Medulla oblongata (tissue), 1 donor: ENCODE data around the gene C3orf49.
A peak's percentile ranks its signal among the peaks of the same experiment; 100 is the strongest.

Source experiments
- DNase-seq: peaks from one replicate; pipeline ENCODE4 v3.0.0-alpha.2; 2015; ENCODE audit errors: extremely low spot score

Gene C3orf49

DNA sequence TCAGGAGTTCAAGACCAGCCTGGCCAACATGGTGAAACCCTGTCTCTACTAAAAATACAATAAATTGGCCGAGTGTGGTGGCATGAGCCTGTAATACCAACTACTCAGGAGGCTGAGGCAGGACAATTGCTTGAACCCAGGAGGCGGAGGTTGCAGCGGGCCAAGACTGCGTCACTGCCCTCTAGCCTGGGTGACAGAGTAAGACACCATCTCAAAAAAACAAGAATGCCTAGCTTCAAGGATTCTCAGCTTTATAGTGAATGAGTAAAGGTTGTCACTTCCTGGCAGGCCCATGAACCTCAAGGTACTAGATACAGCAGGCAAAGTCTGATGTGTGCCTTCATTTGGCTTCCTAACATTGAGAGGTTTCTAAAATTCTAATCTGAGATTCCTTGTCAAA, 30.1 kb downstream of the C3orf49 start:
- no peak for DNase-seq

DNA sequence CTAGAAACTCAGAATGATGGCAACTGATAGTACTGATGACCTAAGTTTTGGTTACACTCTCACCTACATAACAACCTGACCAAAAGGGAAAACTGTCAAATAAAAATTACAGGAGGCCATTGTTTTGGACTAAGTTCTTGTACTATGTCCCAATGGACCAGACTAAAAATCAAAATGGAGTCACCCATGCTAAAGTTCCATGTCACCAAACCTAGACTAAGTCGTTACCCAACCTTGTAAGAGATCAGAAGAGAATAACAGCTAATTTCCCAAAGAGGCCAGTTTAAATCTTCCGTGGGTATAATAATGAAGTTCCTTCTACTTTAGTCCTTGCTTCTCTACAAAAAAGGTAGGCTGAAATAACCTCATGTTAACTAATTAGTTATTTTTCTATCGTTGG, 32.2 kb downstream of the C3orf49 start:
- DNase-seq: no peak

DNA sequence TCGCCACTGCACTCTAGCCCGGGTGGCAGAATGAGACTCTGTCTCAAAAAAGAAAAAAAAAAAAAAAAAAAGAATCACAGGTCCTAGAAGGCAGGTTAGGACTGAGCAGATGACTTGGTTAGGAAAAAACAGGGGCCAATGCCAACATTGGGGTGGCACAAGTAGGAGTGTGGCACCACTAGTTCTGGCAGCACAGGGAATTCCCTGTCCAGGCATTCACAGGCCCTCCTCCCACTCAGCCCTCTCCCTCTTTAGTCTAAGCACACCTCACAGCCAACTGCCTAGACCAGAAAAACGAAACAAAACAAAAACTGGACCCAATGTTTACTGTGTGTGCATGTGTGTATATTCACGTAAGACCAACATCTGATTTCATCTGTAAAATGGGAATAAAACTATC, 34.0 kb downstream of the C3orf49 start:
- DNase-seq: no peak

DNA sequence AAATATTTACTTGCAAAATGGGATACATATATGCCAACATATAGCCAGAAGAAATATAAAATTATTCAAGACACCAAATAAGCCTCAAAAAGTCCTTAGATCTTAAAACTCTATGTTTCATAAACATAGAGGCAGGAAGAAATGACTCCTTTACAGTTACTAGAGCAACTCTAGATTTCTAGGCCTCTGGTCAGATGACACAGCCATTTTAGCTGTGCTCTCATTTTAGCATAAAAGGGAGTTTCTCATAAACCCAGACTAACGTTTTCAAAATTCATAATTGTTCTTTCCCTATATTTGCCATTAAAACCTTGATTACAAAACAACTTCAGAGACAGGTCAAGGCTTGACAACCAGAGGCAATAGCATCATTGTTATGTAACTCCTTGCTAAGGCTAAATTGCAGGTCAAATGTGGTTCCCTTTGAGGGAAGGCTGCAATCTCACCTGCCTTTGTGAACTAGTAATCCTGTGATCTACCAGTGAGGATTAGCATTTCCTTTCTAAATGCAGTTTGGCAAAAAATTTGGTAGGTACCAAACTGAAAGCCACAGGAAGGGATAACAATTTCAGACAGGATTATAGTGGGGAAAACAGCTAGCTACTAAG, 36.3 kb downstream of the C3orf49 start:
- no peak for DNase-seq

DNA sequence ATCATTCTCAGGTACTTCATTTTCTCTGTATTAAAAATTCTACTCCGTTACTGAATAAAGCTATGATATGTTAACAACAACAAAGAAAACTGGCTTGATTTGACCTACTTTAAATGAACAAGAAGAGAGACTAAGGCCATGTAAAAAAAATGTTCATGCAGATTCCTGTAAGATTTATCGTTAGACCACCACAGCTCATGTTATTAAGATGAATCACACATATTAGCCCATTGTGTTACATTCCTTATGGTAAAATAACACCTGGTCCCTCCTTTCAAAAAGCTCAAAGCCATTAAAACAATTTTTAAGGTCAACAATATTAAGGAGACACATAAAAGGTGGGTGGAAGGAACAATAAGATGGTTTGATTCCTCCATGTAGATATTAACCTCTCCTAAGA, 38.2 kb downstream of the C3orf49 start:
- DNase-seq: no peak

DNA sequence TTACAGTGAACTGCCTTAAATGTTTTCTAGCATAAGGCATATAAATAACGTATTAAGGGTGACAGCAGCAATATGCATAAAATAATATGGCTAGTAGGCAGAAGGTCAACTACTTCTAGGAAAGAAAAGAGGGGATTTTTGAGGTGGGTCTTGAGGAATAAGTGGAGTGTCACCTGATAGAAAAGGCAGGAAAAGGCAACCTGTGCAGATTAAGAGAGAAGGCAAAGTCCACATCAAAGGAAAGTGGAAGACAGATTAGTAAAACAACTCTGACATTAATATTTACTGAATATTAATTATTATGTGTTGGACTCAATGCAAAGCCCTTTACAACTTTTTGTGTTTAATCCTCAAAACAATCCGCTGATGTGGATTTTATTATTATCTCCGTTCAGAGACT, 41.7 kb downstream of the C3orf49 start:
- no peak for DNase-seq

DNA sequence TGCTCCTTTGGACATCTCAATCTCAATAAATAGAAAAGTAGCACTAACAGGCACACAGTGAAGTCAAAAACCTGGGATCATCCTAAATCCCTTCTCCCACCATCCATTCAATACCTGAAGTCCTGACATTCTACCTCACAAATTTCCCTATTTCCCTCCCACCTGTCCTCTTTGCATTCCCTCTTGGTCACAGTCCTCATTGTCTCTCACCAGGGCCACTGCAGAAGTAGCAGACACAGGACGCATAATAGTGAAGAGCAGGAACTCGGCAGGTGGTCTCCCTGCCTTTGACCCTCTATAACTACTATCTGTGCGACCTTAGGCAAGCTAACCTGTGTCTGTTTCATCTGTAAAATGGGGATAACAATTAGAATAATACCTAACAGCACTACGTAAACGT, 42.2 kb downstream of the C3orf49 start:
- DNase-seq: no peak

DNA sequence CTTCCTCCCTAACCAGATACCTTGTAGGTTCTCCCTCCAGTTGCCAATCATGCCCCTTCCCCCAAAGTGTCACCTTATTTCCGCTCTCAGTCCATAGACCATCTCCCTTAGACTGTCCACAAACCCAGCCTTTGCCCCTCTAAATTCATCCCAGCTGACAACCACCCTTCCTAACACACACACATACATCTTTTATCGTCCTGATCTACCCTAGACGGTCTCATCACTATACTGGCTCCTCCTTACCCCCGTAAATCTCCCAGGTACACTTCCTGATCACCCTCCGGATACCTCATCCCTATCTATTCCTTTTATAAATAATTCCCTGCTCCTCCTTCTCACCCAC, 43.7 kb downstream of the C3orf49 start:
- DNase-seq: no peak

DNA sequence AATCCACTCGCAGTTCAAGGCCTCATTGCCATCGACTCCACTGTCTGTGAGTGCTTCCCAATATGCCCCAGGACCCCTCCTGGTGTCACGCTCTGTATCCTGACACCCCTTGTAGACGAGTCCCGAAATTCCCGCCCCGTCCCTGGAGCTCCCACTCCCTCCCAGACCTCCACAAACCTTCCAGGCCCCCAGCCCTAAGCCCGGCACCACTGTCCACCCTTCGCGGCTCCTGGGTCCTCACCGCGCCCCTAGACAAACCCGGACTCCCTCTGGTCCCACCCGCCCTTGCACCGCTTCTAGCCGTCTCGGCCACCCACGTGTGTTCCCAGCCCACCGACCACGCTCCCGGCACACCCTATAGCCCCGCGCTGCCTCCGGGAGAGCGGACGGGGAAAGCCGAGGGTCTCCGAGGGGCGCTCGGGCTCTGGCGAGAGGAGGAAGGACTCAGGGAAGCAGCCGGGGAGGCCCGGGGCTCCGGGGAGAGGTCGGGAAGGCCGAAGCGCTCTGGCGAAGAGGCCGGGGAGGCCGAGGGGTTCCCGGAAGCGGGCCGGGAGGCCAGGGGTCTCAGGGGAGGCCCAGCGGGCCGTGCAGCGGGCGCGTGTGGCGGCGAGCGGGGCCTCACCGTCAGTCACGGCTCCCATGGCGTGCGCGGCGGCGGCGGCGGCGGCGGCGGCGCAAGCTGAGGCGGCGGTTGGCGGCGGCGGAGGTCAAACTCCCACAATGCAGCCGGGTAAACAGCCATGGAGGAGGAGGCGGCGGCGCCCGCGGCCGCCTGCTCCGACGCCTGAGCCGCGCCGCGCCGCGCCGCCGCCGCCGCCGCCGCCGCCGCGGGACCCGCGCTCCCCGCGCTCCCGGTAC, 44.3 kb downstream of the C3orf49 start, which contains the start of the genes ATXN7 and THOC7:
ATXN7 (plus strand) TSS at position 718 of the 858 bp plus-strand sequence. CDS start 48,732 bp downstream, outside the sequence.
THOC7 (minus strand) TSS at position 656 of the 858 bp plus-strand sequence; CDS start at position 641, 15 bp downstream.
- peak; percentile 27 for DNase-seq

DNA sequence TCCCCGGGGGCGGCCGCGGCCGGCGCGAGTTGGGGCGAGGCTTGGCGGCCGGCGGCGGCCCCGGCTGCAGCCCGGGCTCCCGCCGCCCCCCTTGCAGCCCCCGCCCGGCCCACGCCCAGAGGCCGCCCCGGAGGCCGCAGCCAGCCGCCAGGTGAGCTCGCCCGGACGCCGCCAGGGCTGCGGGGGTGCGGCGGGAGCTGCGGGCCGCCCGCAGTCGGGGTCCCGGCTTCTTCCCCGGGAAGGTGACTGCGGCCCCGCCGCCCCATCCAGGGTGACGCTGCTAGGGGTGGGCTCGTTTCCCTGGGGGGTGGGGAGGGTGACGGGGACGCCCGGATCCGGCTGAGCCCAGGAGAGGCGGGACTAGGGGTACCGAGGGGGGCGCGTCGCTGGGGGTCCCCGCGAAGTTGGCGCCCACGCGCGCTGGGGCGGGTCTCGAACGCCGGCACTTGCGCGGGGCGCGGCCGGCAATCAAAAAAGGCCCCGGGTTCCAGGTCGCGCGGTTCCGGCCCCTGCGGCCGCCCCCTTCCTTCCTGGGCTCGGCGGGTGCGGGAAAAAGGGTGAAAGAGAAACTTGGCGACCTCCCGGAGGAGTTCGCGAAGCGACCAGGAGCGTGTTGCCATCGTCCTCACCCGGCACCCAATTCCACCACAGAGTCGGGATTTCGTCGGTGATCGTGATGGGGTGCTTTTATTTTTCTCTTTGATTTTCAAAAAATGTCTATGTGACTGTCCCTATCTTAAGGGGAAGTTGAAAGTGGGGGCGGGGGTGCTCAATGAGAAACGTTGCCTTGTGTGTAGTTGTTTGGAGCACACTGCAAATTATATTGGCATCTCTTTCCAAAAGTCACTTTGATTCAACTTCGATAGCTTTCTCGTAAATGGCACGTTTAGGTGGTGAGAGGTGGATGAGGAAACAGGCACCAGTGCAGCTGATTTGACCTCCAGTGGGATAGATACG, 45.2 kb downstream of the C3orf49 start:
- DNase-seq: peak; percentile 59

DNA sequence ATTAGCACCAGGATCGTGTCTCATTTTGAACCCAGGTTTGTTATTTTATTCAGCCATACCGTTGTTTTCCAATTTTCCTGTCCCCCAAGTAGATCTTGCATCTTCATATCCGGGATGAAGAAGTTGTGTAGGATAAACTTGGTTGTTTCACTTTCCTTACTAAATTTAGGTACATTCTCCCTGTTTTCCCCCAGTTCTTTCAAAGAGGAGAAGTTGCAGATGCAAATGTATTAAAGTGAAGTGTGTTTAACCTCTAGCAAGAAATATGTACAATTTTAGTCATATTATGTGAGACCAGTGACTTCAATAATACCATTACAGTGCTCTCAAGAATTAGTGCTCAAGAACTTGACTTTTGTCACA, 45.8 kb downstream of the C3orf49 start:
- DNase-seq: no peak

DNA sequence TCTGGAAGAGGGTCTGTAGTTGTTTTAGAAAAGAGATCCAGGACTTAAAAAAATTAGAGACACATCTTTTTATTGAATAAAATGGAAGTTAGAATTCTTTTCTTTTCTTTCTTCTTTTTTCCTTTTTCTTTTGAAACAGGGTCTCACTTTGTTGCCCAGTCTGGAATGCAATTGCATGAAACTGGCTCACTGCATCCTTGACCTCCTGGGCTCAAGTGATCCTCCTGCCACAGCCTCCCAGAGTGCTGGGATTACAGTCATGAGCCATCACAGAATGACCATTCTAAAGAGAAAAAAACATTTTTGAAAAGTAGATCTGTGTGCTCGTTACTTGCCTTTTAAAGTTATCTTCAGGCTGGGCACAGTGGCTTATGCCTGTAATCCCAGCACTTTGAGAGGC, 48.1 kb downstream of the C3orf49 start:
- DNase-seq: no peak

DNA sequence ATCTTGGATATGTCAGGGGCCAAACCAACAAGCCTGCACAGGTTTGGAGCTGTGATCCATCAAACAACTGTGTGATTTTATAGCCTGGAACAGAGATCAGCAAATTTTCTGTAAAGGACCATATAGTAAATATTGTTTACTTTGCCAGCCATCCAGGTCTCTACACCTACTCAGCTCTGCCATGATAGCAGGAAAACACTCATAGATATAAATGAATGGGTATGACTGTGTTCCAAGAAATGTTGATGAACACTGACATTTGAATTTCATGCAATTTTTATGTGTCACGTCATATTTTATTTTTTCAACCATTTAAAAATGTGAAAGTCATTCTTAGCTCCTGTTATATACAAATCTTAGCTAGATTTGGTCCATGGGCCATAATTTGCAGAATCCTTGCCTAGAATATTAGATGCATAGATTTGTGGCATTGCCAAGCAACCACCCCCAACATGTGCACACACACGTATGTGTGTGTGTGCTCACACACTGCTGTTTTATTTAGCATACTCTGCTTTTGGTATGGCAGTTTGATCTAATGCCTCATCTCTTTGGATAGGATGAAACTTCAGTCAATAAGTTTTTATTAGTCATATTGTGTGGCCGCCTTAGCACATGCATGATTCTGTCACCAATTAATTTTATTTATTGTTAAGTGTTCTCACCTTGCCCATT, 51.0 kb downstream of the C3orf49 start:
- no peak for DNase-seq

DNA sequence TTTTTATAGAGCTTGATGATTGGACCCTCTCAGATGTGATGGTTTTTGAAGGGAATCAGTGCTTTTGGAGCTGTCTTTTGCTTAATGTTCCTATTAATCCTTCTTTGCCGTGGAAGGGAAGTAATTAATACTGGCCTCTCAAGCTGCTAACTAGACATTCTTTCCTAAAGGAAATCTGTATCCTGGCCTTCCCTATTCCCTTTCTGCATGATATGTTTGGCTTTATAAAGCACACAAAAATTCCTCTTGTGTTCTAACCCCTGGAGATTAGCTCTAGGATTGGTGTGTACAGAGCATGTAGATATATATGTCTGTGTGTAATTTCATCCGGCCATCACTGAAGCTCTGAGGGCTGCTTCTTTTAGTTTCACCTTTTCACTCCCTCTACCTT, 51.5 kb downstream of the C3orf49 start:
- no peak for DNase-seq

DNA sequence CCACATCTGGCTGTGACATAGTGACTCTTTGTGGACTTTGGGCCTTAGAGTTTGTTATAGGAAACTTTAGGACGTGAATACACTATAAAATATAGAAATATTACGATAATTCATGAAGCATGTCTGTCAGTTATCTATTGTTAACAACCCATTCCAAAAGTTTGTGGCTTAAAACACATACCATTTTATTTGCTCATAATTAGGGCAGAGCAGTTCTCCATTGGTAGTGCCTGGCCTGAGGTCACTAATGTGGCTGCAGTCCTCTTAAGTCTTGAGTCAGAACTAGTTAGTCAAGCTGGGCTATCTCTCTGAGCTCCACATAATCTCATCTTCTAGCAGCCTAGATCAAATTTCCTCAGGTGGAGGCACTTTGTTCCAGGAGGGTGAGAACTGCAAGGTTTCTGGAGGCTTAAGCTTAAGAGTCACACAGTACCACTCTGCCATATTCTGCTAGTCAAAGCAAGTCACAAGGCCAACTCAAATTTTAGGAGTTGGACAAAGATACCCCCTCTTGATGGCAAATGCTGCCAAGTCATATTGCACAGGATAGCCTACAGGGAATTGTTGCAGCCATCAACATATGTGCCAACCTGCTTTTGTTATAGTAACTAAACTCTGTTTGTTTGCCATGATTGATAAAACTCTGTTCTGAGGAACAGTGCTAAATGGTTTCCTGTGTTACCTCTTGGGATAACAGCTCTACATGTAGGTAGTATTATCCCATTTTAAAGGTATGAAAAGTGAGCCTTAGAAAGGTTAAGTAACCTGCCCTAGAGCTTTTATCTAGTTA, 53.2 kb downstream of the C3orf49 start:
- no peak for DNase-seq

DNA sequence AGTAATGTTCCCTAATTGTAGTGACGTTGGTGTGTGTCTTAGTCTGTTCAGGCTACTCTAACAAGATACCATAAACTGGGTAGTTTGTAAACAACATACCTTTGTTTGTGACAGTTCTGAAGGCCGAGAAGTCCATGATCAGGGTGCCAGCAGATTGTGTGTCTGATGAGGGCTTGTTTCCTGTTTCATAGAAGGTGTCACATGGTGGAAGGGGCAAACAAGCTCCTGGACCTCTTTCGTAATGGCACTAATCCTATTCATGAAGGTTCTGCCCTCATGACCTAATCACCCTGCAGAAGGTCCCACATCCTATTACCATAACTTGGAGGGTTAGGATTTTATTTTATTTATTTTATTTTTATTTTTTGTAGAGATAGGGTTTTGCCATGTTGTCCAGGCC, 55.7 kb downstream of the C3orf49 start:
- DNase-seq: no peak

DNA sequence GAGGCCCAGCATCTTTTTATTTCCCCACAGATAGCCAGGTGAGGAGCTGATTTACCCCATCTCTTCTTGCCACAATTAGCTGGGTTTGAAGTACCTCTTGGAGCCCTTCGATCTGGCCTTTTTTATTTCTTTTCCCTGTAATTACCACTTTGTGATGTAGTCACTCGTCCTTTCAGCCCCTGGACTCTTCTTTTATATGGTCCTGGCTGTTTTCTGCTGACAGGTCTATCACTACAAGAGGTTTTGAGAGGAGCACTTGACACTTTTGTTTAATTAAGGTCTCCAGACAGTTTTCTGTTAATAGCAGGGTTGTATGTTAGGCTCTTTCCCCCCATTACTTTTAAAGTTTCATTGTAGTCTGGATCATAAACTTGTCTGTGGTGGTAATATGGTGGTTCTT, 56.4 kb downstream of the C3orf49 start:
- no peak for DNase-seq

DNA sequence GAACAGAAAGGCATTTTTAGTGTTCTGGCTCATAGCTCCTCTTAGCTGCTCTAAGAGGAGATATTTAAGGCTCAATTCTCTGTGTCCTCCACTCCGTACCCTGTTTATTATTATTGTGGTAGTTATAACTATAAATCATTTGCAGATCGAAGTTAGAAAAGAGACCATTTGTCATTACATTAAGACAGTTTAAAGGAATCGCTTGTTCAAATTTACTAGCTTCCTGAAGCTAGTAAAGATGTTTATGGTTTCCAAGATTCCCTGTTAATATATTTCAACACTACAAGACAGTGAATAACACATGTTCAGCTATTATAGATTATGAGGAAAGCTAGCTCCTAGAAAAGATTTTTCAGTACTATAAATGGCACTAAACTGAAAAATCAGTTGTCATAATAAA, 57.2 kb downstream of the C3orf49 start:
- no peak for DNase-seq

DNA sequence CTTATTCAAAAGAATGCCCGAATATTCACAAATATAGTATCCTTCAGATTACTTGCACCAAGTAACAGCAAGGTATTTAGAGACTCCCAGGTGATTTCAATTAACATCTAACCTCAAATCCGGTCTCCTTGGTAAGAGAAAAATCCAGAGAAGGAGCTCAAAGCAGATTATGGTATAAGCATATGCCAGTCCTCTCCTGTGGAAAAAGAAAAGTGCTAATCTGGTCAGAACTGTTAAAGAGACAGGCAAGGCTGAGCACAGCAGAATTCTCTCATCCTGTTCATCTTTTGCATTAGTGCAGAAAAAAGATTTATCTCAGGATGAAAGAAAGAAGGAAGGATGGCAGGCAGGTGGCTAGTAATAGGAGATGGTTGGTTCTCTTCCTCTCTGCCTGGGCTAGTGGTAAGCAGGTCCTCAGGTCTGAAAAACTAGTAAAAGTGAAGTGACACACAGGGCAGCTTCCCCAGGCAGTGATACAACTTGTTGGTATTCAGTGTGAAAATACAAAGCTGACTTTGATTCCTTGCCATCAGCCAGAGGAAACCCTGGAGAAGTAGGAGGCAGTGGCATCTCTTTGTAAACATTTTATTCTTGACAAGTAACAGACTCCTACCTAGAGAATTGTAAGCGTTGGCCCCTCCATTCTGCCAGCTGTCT, 58.8 kb downstream of the C3orf49 start:
- peak; percentile 21 for DNase-seq

DNA sequence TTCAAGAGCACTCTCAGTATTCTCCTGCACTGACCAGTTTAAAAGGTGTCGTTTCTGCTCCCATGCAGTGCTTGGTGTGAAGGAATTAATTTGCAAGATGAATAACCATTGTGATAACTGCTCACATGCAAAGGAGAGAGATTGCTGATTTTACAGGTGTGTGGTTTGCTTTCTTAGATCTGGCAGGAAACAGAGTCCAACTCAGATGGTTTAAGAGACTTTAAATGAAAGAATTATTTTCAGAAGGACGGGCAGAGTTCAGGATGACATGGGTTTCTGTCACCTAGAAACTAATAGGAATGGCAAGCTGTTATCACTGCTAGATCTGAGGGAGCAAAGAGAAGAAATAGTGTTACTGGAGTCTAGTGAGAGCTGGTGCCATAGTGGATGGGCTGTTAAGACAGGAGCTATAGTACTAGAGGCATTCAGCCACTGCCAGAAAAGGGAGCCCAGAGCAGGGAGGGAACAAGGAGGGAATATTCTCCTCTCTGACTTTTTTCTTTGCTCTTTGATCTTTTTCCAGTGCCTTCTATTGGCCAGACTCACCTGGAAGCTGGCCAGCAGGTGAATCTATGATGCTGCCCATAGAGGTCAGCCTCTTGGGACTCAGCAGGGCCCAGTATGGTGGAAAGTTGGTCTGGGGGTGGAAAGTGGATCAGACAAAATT, 59.4 kb downstream of the C3orf49 start:
- no peak for DNase-seq
